Measurements from ENCODE around the gene CCDC85C.

GRCh38 chr14:99596772-99597171 lies 7.2 kb downstream of the CCDC85C start:
- no peak for TF ChIP-seq BHLHE40 (IDR thresholded peaks at IDR 0.05; ENCODE audit: borderline replicate concordance)
- no peak for TF ChIP-seq TARDBP (IDR thresholded peaks at IDR 0.05)
- no peak for TF ChIP-seq HDGF (IDR thresholded peaks at IDR 0.05; ENCODE audit: borderline replicate concordance)
- TF ChIP-seq CTBP1 (IDR thresholded peaks at IDR 0.05; ENCODE audit: borderline replicate concordance) = no peak

Measured in HEK293T (cell line).